ENCODE measurements around the gene TRAF7. TPM values are rescaled to one million over a fixed set of nuclear protein-coding genes. Genes with fewer than 3 reads are reported as not detected.

TRAF7 gene
- total RNA-seq, 2 donors from 2014 or later: 22.7 to 29.3 TPM

GRCh38 chr16:2180461-2180860, 24.9 kb downstream of the TRAF7 start:
- intact Hi-C loops (cut with DNase I): no loop called here

GRCh38 chr16:2180962-2181923, 25.7 kb downstream of the TRAF7 start:
- Histone ChIP-seq H3K36me3 (replicated peaks in 1 of 2; ENCODE audit: insufficient read depth in 1 of 2, low read depth in 2 of 2) (peaks cover 0 to 2% of the 10 kb centered on the region in 2 donors), H3K27me3 (no peaks in the 10 kb centered on the region), H3K9me3 (no peaks in the 10 kb centered on the region), H3K4me3 (no peak overlapping the region), H3K4me1 (no peaks in the 10 kb centered on the region), H3K27ac (no peak overlapping the region)
- WGBS, 2 donors: 87 to 95% methylated on average over 19 to 29 of the region's 46 CpGs
- intact Hi-C loops (cut with DNase I): no loop called here
- TF ChIP-seq CTCF (IDR thresholded peaks at IDR 0.05) (no peak), POLR2A (IDR thresholded peaks at IDR 0.05) (no peak)
- ATAC-seq (no peak), DNase-seq (no peak)

More at GRCh38 chr16:2180461-2180860, 24.9 kb downstream of the TRAF7 start:
- TF ChIP-seq POLR2A (IDR thresholded peaks at IDR 0.05): no peak
- TF ChIP-seq CTCF (IDR thresholded peaks at IDR 0.05): no peak
- no peaks in the 10 kb centered on the region for H3K9me3 ChIP-seq
- no peaks in the 10 kb centered on the region for H3K27me3 ChIP-seq
- no peak overlapping the region for H3K27ac ChIP-seq
- no peak overlapping the region for H3K4me3 ChIP-seq
- ATAC-seq (no peak), DNase-seq (no peak)
- no peaks in the 10 kb centered on the region for H3K4me1 ChIP-seq
- WGBS, 2 donors: 96 to 99% methylated on average over 13 to 23 of the region's 43 CpGs
- peaks cover 3 to 7% of the 10 kb centered on the region in 2 donors for H3K36me3 ChIP-seq (replicated peaks in 1 of 2; ENCODE audit: insufficient read depth in 1 of 2, low read depth in 2 of 2)

GRCh38 chr16:2181952-2182351, 26.4 kb downstream of the TRAF7 start:
- intact Hi-C loops (cut with DNase I): no loop called here
- ATAC-seq (no peak), DNase-seq (no peak)
- no peaks in the 10 kb centered on the region for H3K27me3 ChIP-seq
- WGBS, 2 donors: 90 to 93% methylated on average over 13 to 20 of the region's 20 CpGs
- no peak for TF ChIP-seq POLR2A (IDR thresholded peaks at IDR 0.05)
- TF ChIP-seq CTCF (IDR thresholded peaks at IDR 0.05): no peak
- H3K36me3 ChIP-seq (replicated peaks in 1 of 2; ENCODE audit: insufficient read depth in 1 of 2, low read depth in 2 of 2): no peaks in the 10 kb centered on the region
- no peaks in the 10 kb centered on the region for H3K4me1 ChIP-seq
- no peak overlapping the region for H3K27ac ChIP-seq
- H3K4me3 ChIP-seq: no peak overlapping the region
- H3K9me3 ChIP-seq: no peaks in the 10 kb centered on the region

- WGBS, 2 donors: 92% methylated on average over 28 of the region's 30 CpGs; no CpG with 5 or more reads in 1 of the 2 donors
- ATAC-seq: no peak
- TF ChIP-seq CTCF (IDR thresholded peaks at IDR 0.05) (no peak), POLR2A (IDR thresholded peaks at IDR 0.05) (no peak)
These were observed 28.1 kb downstream of the TRAF7 start for GRCh38 chr16:2183671-2184070.

More at GRCh38 chr16:2183671-2184070, 28.1 kb downstream of the TRAF7 start:
- Histone ChIP-seq H3K4me3 (no peak overlapping the region), H3K27ac (no peak overlapping the region), H3K4me1 (no peaks in the 10 kb centered on the region), H3K9me3 (no peaks in the 10 kb centered on the region), H3K27me3 (no peaks in the 10 kb centered on the region), H3K36me3 (replicated peaks in 1 of 2; ENCODE audit: insufficient read depth in 1 of 2, low read depth in 2 of 2) (no peaks in the 10 kb centered on the region)
- intact Hi-C loops (cut with DNase I): no loop called here
- DNase-seq: no peak

All from body of pancreas (tissue), 4 donors.